Fibroblast of lung (primary cell): Measurements from ENCODE around the gene SLC38A3. TPM values are rescaled to one million over a fixed set of nuclear protein-coding genes. Genes with fewer than 3 reads are reported as not detected.

ENCODE experiments used
- DNase-seq, 2 donors: peaks; one replicate each; pipeline versions ENCODE4 v3.0.0 to v3.0.0-alpha.2; 2010; ENCODE audit warnings: low read depth in 2 of 2
- H2AFZ ChIP-seq: 2 replicates; pipeline ENCODE4 v1.5.1; 2012; ENCODE audit warnings: low read length, control low read depth, inconsistent platforms
- H3K27ac ChIP-seq: 2 replicates; pipeline ENCODE4 v1.5.1; 2011; ENCODE audit warnings: low read length, control low read depth; ENCODE audit not compliant: insufficient read depth
- H3K27me3 ChIP-seq: 2 replicates; pipeline ENCODE4 v1.5.1; 2011; ENCODE audit warnings: mild to moderate bottlenecking, low read length; ENCODE audit not compliant: control insufficient read depth, insufficient read depth
- H3K36me3 ChIP-seq: 2 replicates; pipeline ENCODE4 v1.5.1; 2011; ENCODE audit warnings: low read length; ENCODE audit not compliant: control insufficient read depth, insufficient read depth
- H3K4me1 ChIP-seq: 2 replicates; pipeline ENCODE4 v1.5.1; 2011; ENCODE audit warnings: low read length; ENCODE audit not compliant: control insufficient read depth, insufficient read depth; ENCODE audit errors: extremely low read depth
- H3K4me2 ChIP-seq: 2 replicates; pipeline ENCODE4 v1.5.1; 2011; ENCODE audit warnings: low read length, control low read depth; ENCODE audit not compliant: insufficient read depth; ENCODE audit errors: extremely low read depth
- H3K4me3 ChIP-seq, 4 experiments: fragments of 200-600 bp in 1 of 4; sonication (generic) in 1 of 4; replicated peaks in 1 of 4; 2 replicates each; pipeline ENCODE4 v1.5.1; 2011 to 2016; ENCODE audit warnings: low read length in 4 of 4, low read depth in 3 of 4, mild to moderate bottlenecking in 3 of 4, control low read depth in 2 of 4, inconsistent platforms in 1 of 4, mixed read lengths in 1 of 4; ENCODE audit not compliant: insufficient read depth in 1 of 4; ENCODE audit errors: control extremely low read depth in 1 of 4
- H3K79me2 ChIP-seq: 2 replicates; pipeline ENCODE4 v1.5.1; 2012; ENCODE audit warnings: mild to moderate bottlenecking, low read length, inconsistent platforms; ENCODE audit not compliant: control insufficient read depth, insufficient read depth
- H3K9ac ChIP-seq: 2 replicates; pipeline ENCODE4 v1.5.1; 2011; ENCODE audit warnings: mild to moderate bottlenecking, low read length, control low read depth; ENCODE audit not compliant: insufficient read depth
- H3K9me3 ChIP-seq: 2 replicates; pipeline ENCODE4 v1.5.1; 2012; ENCODE audit warnings: low read depth, low read length; ENCODE audit not compliant: control insufficient read depth, insufficient read depth
- H4K20me1 ChIP-seq: 2 replicates; pipeline ENCODE4 v1.5.1; 2011; ENCODE audit warnings: low read length; ENCODE audit not compliant: control insufficient read depth, insufficient read depth; ENCODE audit errors: extremely low read depth
- EZH2 ChIP-seq: IDR thresholded peaks from 2 replicates; pipeline ENCODE4 v1.5.1; 2012; ENCODE audit warnings: low read length, control low read depth, mild to moderate bottlenecking; ENCODE audit errors: missing control alignments
- polyA plus RNA-seq, 2 donors: library from polyadenylated mRNA; depleted of rRNA in 1 of 2; stranded (reverse) in 1 of 2; unstranded in 1 of 2; fragments of >200 nt; gene quantifications; 2 replicates each; pipeline ENCODE4 v1.2.1, GENCODE V29; 2011 to 2012; ENCODE audit warnings: missing spikeins in 1 of 2
- total RNA-seq: library from RNA; depleted of rRNA; stranded (reverse); fragments of >200 nt; gene quantifications from 2 replicates; pipeline ENCODE4 v1.2.1, GENCODE V29; 2014
- TF ChIP-seq, protein P1 (sequence below), 2 donors: IDR thresholded peaks in 1 of 2; conservative IDR thresholded peaks in 1 of 2; 1 replicate in 1 of 2; 2 replicates in 1 of 2; pipeline ENCODE4 v1.5.1; 2011 to 2012; ENCODE audit warnings: low read length in 2 of 2, control low read depth in 1 of 2, inconsistent platforms in 1 of 2, low read depth in 1 of 2, mild to moderate bottlenecking in 1 of 2

Gene SLC38A3
- total and polyA plus RNA-seq, 2 donors (not counting 1 experiment from before 2014, with no cell fraction given) = 0.02 TPM; not detected in 1

DNA sequence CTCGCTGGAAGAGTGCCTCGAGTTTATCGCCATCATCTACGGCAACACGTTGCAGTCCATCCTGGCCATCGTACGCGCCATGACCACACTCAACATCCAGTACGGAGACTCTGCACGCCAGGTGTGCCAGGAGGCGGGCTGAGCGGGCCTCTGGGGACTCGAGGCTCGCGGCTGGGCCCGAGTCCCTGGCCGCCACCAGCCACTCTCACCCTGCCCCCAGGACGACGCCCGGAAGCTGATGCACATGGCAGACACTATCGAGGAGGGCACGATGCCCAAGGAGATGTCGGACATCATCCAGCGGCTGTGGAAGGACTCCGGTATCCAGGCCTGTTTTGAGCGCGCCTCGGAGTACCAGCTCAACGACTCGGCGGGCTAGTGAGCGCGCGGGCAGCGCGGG is 11.8 kb upstream of the SLC38A3 start:
- TF ChIP-seq, protein P1, sequence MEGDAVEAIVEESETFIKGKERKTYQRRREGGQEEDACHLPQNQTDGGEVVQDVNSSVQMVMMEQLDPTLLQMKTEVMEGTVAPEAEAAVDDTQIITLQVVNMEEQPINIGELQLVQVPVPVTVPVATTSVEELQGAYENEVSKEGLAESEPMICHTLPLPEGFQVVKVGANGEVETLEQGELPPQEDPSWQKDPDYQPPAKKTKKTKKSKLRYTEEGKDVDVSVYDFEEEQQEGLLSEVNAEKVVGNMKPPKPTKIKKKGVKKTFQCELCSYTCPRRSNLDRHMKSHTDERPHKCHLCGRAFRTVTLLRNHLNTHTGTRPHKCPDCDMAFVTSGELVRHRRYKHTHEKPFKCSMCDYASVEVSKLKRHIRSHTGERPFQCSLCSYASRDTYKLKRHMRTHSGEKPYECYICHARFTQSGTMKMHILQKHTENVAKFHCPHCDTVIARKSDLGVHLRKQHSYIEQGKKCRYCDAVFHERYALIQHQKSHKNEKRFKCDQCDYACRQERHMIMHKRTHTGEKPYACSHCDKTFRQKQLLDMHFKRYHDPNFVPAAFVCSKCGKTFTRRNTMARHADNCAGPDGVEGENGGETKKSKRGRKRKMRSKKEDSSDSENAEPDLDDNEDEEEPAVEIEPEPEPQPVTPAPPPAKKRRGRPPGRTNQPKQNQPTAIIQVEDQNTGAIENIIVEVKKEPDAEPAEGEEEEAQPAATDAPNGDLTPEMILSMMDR (conservative IDR thresholded peaks at IDR 0.05 in 1 of 2, IDR thresholded peaks at IDR 0.05 in 1 of 2; ENCODE audit: low read depth in 1 of 2, low read length in 2 of 2) = no peak
- TF ChIP-seq EZH2 = no peak
- Histone ChIP-seq H3K79me2 (no peaks in the 10 kb centered on the region), H3K36me3 (no peaks in the 10 kb centered on the region)

DNA sequence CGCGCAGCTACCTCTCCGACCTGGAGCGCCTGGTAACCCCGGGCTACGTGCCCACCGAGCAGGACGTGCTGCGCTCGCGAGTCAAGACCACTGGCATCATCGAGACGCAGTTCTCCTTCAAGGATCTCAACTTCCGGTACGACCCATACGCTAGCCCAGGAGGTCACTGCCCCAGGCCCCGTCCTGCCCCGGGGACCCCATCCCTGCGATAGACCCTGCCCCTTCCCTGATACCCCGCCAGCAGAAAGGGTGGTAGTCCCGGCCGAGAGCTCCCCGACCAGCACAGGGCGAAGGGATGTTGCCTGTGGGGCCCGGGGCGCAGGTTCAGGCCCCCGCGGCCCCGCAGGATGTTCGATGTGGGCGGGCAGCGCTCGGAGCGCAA is 11.3 kb upstream of the SLC38A3 start:
- H3K9me3 ChIP-seq = no peaks in the 10 kb centered on the region
- H2AFZ ChIP-seq = no peak overlapping the region
- H3K4me3 ChIP-seq = no peak overlapping the region
- no peak overlapping the region for H3K9ac ChIP-seq
- H3K79me2 ChIP-seq = no peaks in the 10 kb centered on the region
- no peak for DNase-seq
- no peaks in the 10 kb centered on the region for H3K4me1 ChIP-seq
- no peak for TF ChIP-seq EZH2
- TF ChIP-seq, protein P1 (conservative IDR thresholded peaks at IDR 0.05 in 1 of 2, IDR thresholded peaks at IDR 0.05 in 1 of 2; ENCODE audit: low read depth in 1 of 2, low read length in 2 of 2) = no peak
- H3K27ac ChIP-seq = no peak overlapping the region
- H3K36me3 ChIP-seq = no peaks in the 10 kb centered on the region
- no peak overlapping the region for H3K4me2 ChIP-seq
- H4K20me1 ChIP-seq = no peaks in the 10 kb centered on the region
- peaks cover 16% of the 10 kb centered on the region for H3K27me3 ChIP-seq

More for the DNA sequence above, 11.8 kb upstream of the SLC38A3 start:
- no peak overlapping the region for H2AFZ ChIP-seq
- H3K27me3 ChIP-seq = peaks cover 16% of the 10 kb centered on the region
- H3K4me3 ChIP-seq = no peak overlapping the region
- no peak overlapping the region for H3K4me2 ChIP-seq
- no peak overlapping the region for H3K9ac ChIP-seq
- no peak overlapping the region for H3K27ac ChIP-seq
- no peaks in the 10 kb centered on the region for H4K20me1 ChIP-seq
- H3K4me1 ChIP-seq = no peaks in the 10 kb centered on the region
- no peaks in the 10 kb centered on the region for H3K9me3 ChIP-seq
- DNase-seq = no peak

DNA sequence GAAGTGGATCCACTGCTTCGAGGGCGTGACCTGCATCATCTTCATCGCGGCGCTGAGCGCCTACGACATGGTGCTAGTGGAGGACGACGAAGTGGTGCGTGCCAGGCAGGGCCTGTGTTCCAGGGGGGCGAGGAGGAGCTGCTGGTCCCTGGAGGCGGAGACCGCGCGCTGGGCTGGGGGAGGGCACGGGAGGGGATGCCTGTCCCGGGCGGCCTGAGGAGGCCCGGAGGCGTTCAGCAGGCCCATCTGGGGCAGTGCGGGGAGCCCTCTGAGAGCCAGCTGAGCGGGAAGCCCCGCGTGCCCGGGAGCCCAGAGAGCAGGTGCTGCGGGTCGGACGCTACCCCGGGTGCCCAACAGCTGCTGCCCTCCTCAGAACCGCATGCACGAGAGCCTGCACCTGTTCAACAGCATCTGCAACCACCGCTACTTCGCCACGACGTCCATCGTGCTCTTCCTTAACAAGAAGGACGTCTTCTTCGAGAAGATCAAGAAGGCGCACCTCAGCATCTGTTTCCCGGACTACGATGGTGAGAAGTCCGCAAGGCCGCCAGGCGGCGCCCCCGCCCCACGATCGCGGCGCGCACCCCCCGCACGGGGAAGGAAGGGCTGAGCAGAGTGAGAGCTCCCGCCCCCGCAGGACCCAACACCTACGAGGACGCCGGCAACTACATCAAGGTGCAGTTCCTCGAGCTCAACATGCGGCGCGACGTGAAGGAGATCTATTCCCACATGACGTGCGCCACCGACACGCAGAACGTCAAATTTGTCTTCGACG is 10.8 kb upstream of the SLC38A3 start:
- H4K20me1 ChIP-seq = no peaks in the 10 kb centered on the region
- peak overlapping the region; percentile 51 for H2AFZ ChIP-seq
- H3K9me3 ChIP-seq = no peaks in the 10 kb centered on the region
- peak; percentile 44 to 59 for DNase-seq
- peak; percentile 73 for TF ChIP-seq EZH2
- TF ChIP-seq, protein P1 (conservative IDR thresholded peaks at IDR 0.05 in 1 of 2, IDR thresholded peaks at IDR 0.05 in 1 of 2; ENCODE audit: low read depth in 1 of 2, low read length in 2 of 2) = peak; percentile 72 to 74
- peak overlapping the region; percentile 59 for H3K4me2 ChIP-seq
- H3K9ac ChIP-seq = no peak overlapping the region
- H3K4me1 ChIP-seq = no peaks in the 10 kb centered on the region
- peaks cover 16% of the 10 kb centered on the region for H3K27me3 ChIP-seq
- no peaks in the 10 kb centered on the region for H3K79me2 ChIP-seq
- no peak overlapping the region for H3K27ac ChIP-seq
- H3K36me3 ChIP-seq = no peaks in the 10 kb centered on the region
- H3K4me3 ChIP-seq = no peak overlapping the region
